ENCODE results near the gene CENPM. TPM values are rescaled to one million over a fixed set of nuclear protein-coding genes. Genes with fewer than 3 reads are reported as not detected.

Gene CENPM
- total RNA-seq, 1 experiment from 2014 or later, result 62.4 TPM

- no peak for DNase-seq (ENCODE audit: low spot score)
Observed at GRCh38 chr22:41900652-41901312, 46.2 kb downstream of the CENPM start.

- no peak for DNase-seq (ENCODE audit: low spot score)
Observed at GRCh38 chr22:41899992-41900651, 46.8 kb downstream of the CENPM start.

GRCh38 chr22:41899110-41899509 is 47.8 kb downstream of the CENPM start:
- DNase-seq (ENCODE audit: low spot score), result no peak

- DNase-seq (ENCODE audit: low spot score), result no peak
Observed at GRCh38 chr22:41898645-41899044, 48.3 kb downstream of the CENPM start.

- no peak for DNase-seq (ENCODE audit: low spot score)
Observed at GRCh38 chr22:41893591-41894375, 53.2 kb downstream of the CENPM start.

- DNase-seq (ENCODE audit: low spot score), result no peak
Observed at GRCh38 chr22:41892721-41893120, 54.2 kb downstream of the CENPM start.

- no peak for DNase-seq (ENCODE audit: low spot score)
Observed at GRCh38 chr22:41891407-41891806, 55.5 kb downstream of the CENPM start.

Other genes starting within 250 kb of the CENPM start
- not detected in 2 replicates for gene MEI1, start 247.6 kb downstream of the CENPM start, total RNA-seq (2014; rRNA removed; shearing (Covaris generic))
- gene CCDC134, start 146.5 kb downstream of the CENPM start, total RNA-seq (2014; rRNA removed; shearing (Covaris generic)), result 8.1 and 10.6 TPM in 2 replicates
- 25.1 and 30.2 TPM in 2 replicates for gene SREBF2, start 114.0 kb downstream of the CENPM start, total RNA-seq (2014; rRNA removed; shearing (Covaris generic))
- not detected in 2 replicates for gene SHISA8, start 32.1 kb downstream of the CENPM start, total RNA-seq (2014; rRNA removed; shearing (Covaris generic))
- 0.10 TPM in 1 of 2 replicates, not detected in the other for gene TNFRSF13C, start 20.3 kb downstream of the CENPM start, total RNA-seq (2014; rRNA removed; shearing (Covaris generic))
- gene SEPTIN3, start 22.3 kb upstream of the CENPM start, total RNA-seq (2014; rRNA removed; shearing (Covaris generic)), result 4.2 and 4.5 TPM in 2 replicates
- gene WBP2NL, start 51.6 kb upstream of the CENPM start, total RNA-seq (2014; rRNA removed; shearing (Covaris generic)), result not detected in 2 replicates
- 28.0 and 29.8 TPM in 2 replicates for gene NAGA, start 123.7 kb upstream of the CENPM start, total RNA-seq (2014; rRNA removed; shearing (Covaris generic))
- not detected in 2 replicates for gene PHETA2, start 127.1 kb upstream of the CENPM start, total RNA-seq (2014; rRNA removed; shearing (Covaris generic))
- gene SMDT1, start 132.5 kb upstream of the CENPM start, total RNA-seq (2014; rRNA removed; shearing (Covaris generic)), result 4.0 and 7.1 TPM in 2 replicates
- gene NDUFA6, start 143.6 kb upstream of the CENPM start, total RNA-seq (2014; rRNA removed; shearing (Covaris generic)), result 138 and 164 TPM in 2 replicates
- gene CYP2D6, start 183.7 kb upstream of the CENPM start, total RNA-seq (2014; rRNA removed; shearing (Covaris generic)), result not detected in 2 replicates

All from H4 (cell line).